Panc1 (cell line): Measurements from ENCODE around the gene MACROD1. TPM values are rescaled to one million over a fixed set of nuclear protein-coding genes. Genes with fewer than 3 reads are reported as not detected.

Experiments
- ATAC-seq: fragments of 200-7000 bp; cut with Tn5 transposase; 2 replicates; pipeline ENCODE4 v1.9.1; 2020; ENCODE audit warnings: mild to moderate bottlenecking, moderate library complexity
- BruUV-seq: library from RNA; stranded (reverse); fragments of 400-500 nt; replicated peaks from 2 replicates; lab custom pipeline; 2021; lab: Mats Ljungman, UMichigan
- CTCF ChIA-PET: fragments of 300-600 bp; sonication (Branson Sonifier 250); formaldehyde crosslinking; loops from one replicate; lab custom pipeline; 2022; ENCODE audit warnings: antibody characterized with exemption; lab: Charles Lee
- POLR2A ChIA-PET: fragments of 300-600 bp; sonication (Branson Sonifier 250); formaldehyde crosslinking; loops from one replicate; lab custom pipeline; 2022; ENCODE audit warnings: antibody characterized with exemption; lab: Charles Lee
- DNase-seq: peaks from one replicate; pipeline ENCODE4 v3.0.0-alpha.2; 2010; ENCODE audit warnings: low read depth, low spot score
- H3K27ac ChIP-seq: 2 replicates; pipeline ENCODE4 v1.5.1; 2011; ENCODE audit warnings: mild to moderate bottlenecking, low read length, inconsistent platforms
- H3K27me3 ChIP-seq: fragments of 200-500 bp; sonication (Bioruptor generic); 2 replicates; pipeline ENCODE4 v1.6.0; 2014; ENCODE audit warnings: low read length, inconsistent platforms; ENCODE audit not compliant: control insufficient read depth, insufficient read depth
- H3K36me3 ChIP-seq: fragments of 200-500 bp; sonication (Bioruptor generic); 2 replicates; pipeline ENCODE4 v1.5.1; 2014; ENCODE audit warnings: inconsistent platforms, mild to moderate bottlenecking, low read length, moderate library complexity; ENCODE audit not compliant: control insufficient read depth, insufficient read depth
- H3K4me1 ChIP-seq: 2 replicates; pipeline ENCODE4 v1.5.1; 2011; ENCODE audit warnings: inconsistent platforms, mild to moderate bottlenecking, low read length, moderate library complexity; ENCODE audit not compliant: control insufficient read depth, insufficient read depth
- H3K4me3 ChIP-seq, 2 experiments: 2 replicates each; pipeline ENCODE4 v1.5.1; 2011 to 2012; ENCODE audit warnings: low read depth in 2 of 2, low read length in 2 of 2, mild to moderate bottlenecking in 2 of 2, inconsistent platforms in 1 of 2, moderate library complexity in 1 of 2
- H3K9me3 ChIP-seq: fragments of 200-500 bp; sonication (Bioruptor generic); 2 replicates; pipeline ENCODE4 v1.5.1; 2014; ENCODE audit warnings: low read depth, mild to moderate bottlenecking, inconsistent platforms, low read length, moderate library complexity; ENCODE audit not compliant: control insufficient read depth, insufficient read depth
- CTCF ChIP-seq: fragments of 450-650 bp; IDR thresholded peaks from 2 replicates; pipeline ENCODE4 v1.5.1; 2017; ENCODE audit warnings: mild to moderate bottlenecking
- POLR2AphosphoS5 ChIP-seq: IDR thresholded peaks from 2 replicates; pipeline ENCODE4 v1.6.1; 2012; ENCODE audit warnings: mild to moderate bottlenecking, low read depth, low read length, moderate library complexity
- REST ChIP-seq, 2 experiments: IDR thresholded peaks; 2 replicates each; pipeline ENCODE4 v1.6.1; 2011 to 2012; ENCODE audit warnings: low read depth in 2 of 2, control low read depth in 1 of 2, low read length in 1 of 2, mild to moderate bottlenecking in 1 of 2, moderate library complexity in 1 of 2; ENCODE audit not compliant: insufficient read depth in 1 of 2
- SIN3A ChIP-seq: IDR thresholded peaks from 2 replicates; pipeline ENCODE4 v1.6.1; 2012; ENCODE audit warnings: low read depth, mild to moderate bottlenecking, low read length, moderate library complexity, borderline replicate concordance; ENCODE audit not compliant: insufficient read depth
- TCF7L2 ChIP-seq: IDR thresholded peaks from 2 replicates; pipeline ENCODE4 v1.6.1; 2011; ENCODE audit warnings: mild to moderate bottlenecking, low read depth, low read length, inconsistent platforms
- in situ Hi-C: cut with HindIII; loops from 2 replicates; pipeline ENCODE4 v1.10.0; 2016; ENCODE audit warnings: low sequenced_read_pairs, low pct_unique_long_range_greater_than_20kb
- intact Hi-C: fragments of 100-400 bp; cut with micrococcal nuclease; formaldehyde crosslinking; loops from one replicate; pipeline ENCODE4 v1.10.0; 2022; ENCODE audit not compliant: unreplicated experiment
- total RNA-seq: library from RNA; stranded (reverse); gene quantifications from one replicate; pipeline ENCODE4 v1.2.1, GENCODE V29; 2021; ENCODE audit not compliant: unreplicated experiment

Gene MACROD1
- total RNA-seq, 1 experiment from 2014 or later, result 16.8 TPM

- Histone ChIP-seq H3K4me1 (peaks cover 21% of the 10 kb centered on the region), H3K9me3 (no peaks in the 10 kb centered on the region), H3K4me3 (peak overlapping the region; percentile 89 to 93), H3K27ac (peak overlapping the region; percentile 90), H3K27me3 (no peaks in the 10 kb centered on the region), H3K36me3 (peaks cover 2% of the 10 kb centered on the region; the same call in 1 of the 2 replicates)
- DNase-seq (no peak), ATAC-seq (no peak)
- ChIA-PET POLR2A (no interaction called here), CTCF (no interaction called here)
- in situ Hi-C loops (no loop called here), intact Hi-C loops (no loop called here)
- no peak for TF ChIP-seq REST (IDR thresholded peaks at IDR 0.05; ENCODE audit: insufficient read depth in 1 of 2, low read depth in 2 of 2, low read length in 1 of 2)
- TF ChIP-seq SIN3A, result no peak
- TF ChIP-seq POLR2AphosphoS5, result no peak
- no peak for TF ChIP-seq TCF7L2
- TF ChIP-seq CTCF, result no peak
- no TSS peak for BruUV-seq
Measured at GRCh38 chr11:63986932-63987513, 178.9 kb downstream of the MACROD1 start.

GRCh38 chr11:63986156-63986931 lies 179.6 kb downstream of the MACROD1 start, which contains the start of gene OTUB1:
Gene OTUB1 (plus strand): TSS chr11:63986438. CDS start chr11:63986457, 19 bp downstream.
- BruUV-seq, result no TSS peak

More at GRCh38 chr11:63986156-63986931, 179.6 kb downstream of the MACROD1 start, which contains the start of gene OTUB1:
- H3K4me1 ChIP-seq, result peaks cover 25% of the 10 kb centered on the region
- TF ChIP-seq CTCF (no peak), REST (IDR thresholded peaks at IDR 0.05; ENCODE audit: insufficient read depth in 1 of 2, low read depth in 2 of 2, low read length in 1 of 2) (no peak), TCF7L2 (0 out of 2 replicates have a peak, but pooled peaks have one; percentile 31), SIN3A (no peak), POLR2AphosphoS5 (peak; percentile 94)
- peak; percentile 65 for DNase-seq
- peak within 1 kb of the TSS; percentile 89 to 93 for H3K4me3 ChIP-seq
- H3K27ac ChIP-seq, result peak within 1 kb of the TSS; percentile 90
- H3K9me3 ChIP-seq, result no peaks in the 10 kb centered on the region
- ChIA-PET CTCF (no interaction called here), POLR2A (interaction anchor here (0.6 to 0.7 kb wide), 2 partner anchors 21 to 264 kb away, joined by 3 to 4 read pairs; no protein-coding TSS in a partner anchor)
- intact Hi-C loops (no loop called here), in situ Hi-C loops (no loop called here)
- H3K27me3 ChIP-seq, result no peaks in the 10 kb centered on the region
- ATAC-seq, result peak; percentile 95
- H3K36me3 ChIP-seq, result peaks cover 2% of the 10 kb centered on the region; the same call in 1 of the 2 replicates
